Cardiac muscle cell (in vitro differentiated cells and primary cell): ENCODE measurements around the gene SMOC1. TPM values are rescaled to one million over a fixed set of nuclear protein-coding genes. Genes with fewer than 3 reads are reported as not detected.

Source experiments
- DNase-seq, 2 donors: peaks; one replicate each; pipeline versions ENCODE4 v3.0.0 to v3.0.0-alpha.2; 2010 to 2017; ENCODE audit warnings: low read depth in 1 of 2, low spot score in 1 of 2
- H3K27ac ChIP-seq: fragments of 200-600 bp; sonication (generic); 2 replicates; pipeline ENCODE4 v1.5.1; 2016
- H3K27me3 ChIP-seq: fragments of 200-600 bp; sonication (generic); 2 replicates; pipeline ENCODE4 v1.6.0; 2016; ENCODE audit warnings: control low read depth
- H3K36me3 ChIP-seq: fragments of 200-600 bp; sonication (generic); 2 replicates; pipeline ENCODE4 v1.5.1; 2016; ENCODE audit warnings: control low read depth
- H3K4me1 ChIP-seq: fragments of 200-600 bp; sonication (generic); 2 replicates; pipeline ENCODE4 v1.8.1; 2017; ENCODE audit warnings: low read depth, mild to moderate bottlenecking, mixed run types
- H3K4me3 ChIP-seq: fragments of 200-600 bp; sonication (generic); 2 replicates; pipeline ENCODE4 v1.5.1; 2016; ENCODE audit warnings: mild to moderate bottlenecking
- H3K9me3 ChIP-seq: fragments of 200-600 bp; sonication (generic); 2 replicates; pipeline ENCODE4 v1.5.1; 2017; ENCODE audit warnings: low read depth, mild to moderate bottlenecking, control low read depth
- CTCF ChIP-seq: IDR thresholded peaks from 2 replicates; pipeline ENCODE4 v1.5.1; 2012; ENCODE audit warnings: low read depth, mild to moderate bottlenecking, low read length
- polyA plus RNA-seq: library from polyadenylated mRNA; unstranded; fragments of >200 nt; fragmentation: Nextera tagmentation; extraction: Ambion mirVana; gene quantifications from 2 replicates; pipeline ENCODE4 v1.2.1, GENCODE V29; 2016
- total RNA-seq: library from RNA; depleted of rRNA; stranded (reverse); fragments of >200 nt; gene quantifications from 2 replicates; pipeline ENCODE4 v1.2.3, GENCODE V29; 2016

SMOC1 gene
- total and polyA plus RNA-seq, 2 experiments from 2014 or later, result 1.9 to 24.7 TPM

- no peak for TF ChIP-seq CTCF
- Histone ChIP-seq H3K27ac (no peak overlapping the region), H3K4me3 (no peak overlapping the region), H3K9me3 (no peaks in the 10 kb centered on the region), H3K27me3 (peaks cover 24% of the 10 kb centered on the region), H3K4me1 (no peaks in the 10 kb centered on the region), H3K36me3 (no peaks in the 10 kb centered on the region)
- peak; percentile 59 to 80 for DNase-seq
These were observed 173.8 kb downstream of the SMOC1 start for GRCh38 chr14:70052990-70053389.

- H3K4me3 ChIP-seq, result no peak overlapping the region
- H3K27ac ChIP-seq, result no peak overlapping the region
- H3K27me3 ChIP-seq, result peaks cover 40% of the 10 kb centered on the region
- no peaks in the 10 kb centered on the region for H3K36me3 ChIP-seq
- no peak for DNase-seq
- no peak for TF ChIP-seq CTCF
- H3K9me3 ChIP-seq, result no peaks in the 10 kb centered on the region
- H3K4me1 ChIP-seq, result no peaks in the 10 kb centered on the region
These were observed 178.4 kb downstream of the SMOC1 start for GRCh38 chr14:70057519-70058136.

GRCh38 chr14:70059545-70059944, 180.3 kb downstream of the SMOC1 start:
- TF ChIP-seq CTCF, result no peak
- no peak for DNase-seq
- H3K27ac ChIP-seq, result no peak overlapping the region

GRCh38 chr14:70061108-70061507, 181.9 kb downstream of the SMOC1 start:
- DNase-seq, result no peak
- H3K4me1 ChIP-seq, result no peaks in the 10 kb centered on the region
- peaks cover 53% of the 10 kb centered on the region for H3K27me3 ChIP-seq
- H3K36me3 ChIP-seq, result no peaks in the 10 kb centered on the region
- H3K9me3 ChIP-seq, result no peaks in the 10 kb centered on the region
- TF ChIP-seq CTCF, result no peak
- no peak overlapping the region for H3K4me3 ChIP-seq
- no peak overlapping the region for H3K27ac ChIP-seq

More at GRCh38 chr14:70059545-70059944, 180.3 kb downstream of the SMOC1 start:
- Histone ChIP-seq H3K9me3 (no peaks in the 10 kb centered on the region), H3K27me3 (peaks cover 58% of the 10 kb centered on the region), H3K36me3 (no peaks in the 10 kb centered on the region), H3K4me3 (no peak overlapping the region), H3K4me1 (no peaks in the 10 kb centered on the region)

- Histone ChIP-seq H3K9me3 (no peaks in the 10 kb centered on the region), H3K4me3 (no peak overlapping the region), H3K4me1 (peaks cover 6% of the 10 kb centered on the region), H3K27me3 (peaks cover 35% of the 10 kb centered on the region), H3K36me3 (no peaks in the 10 kb centered on the region), H3K27ac (no peak overlapping the region)
- TF ChIP-seq CTCF, result no peak
- peak in 1 of 2 donors; percentile 46 for DNase-seq
These were observed 185.1 kb downstream of the SMOC1 start for GRCh38 chr14:70064136-70064865.
